Medulla oblongata (tissue), 1 donor: Measurements from ENCODE around the gene TP53AIP1.

Experiments
- DNase-seq: peaks from one replicate; pipeline ENCODE4 v3.0.0-alpha.2; 2015; ENCODE audit errors: extremely low spot score

TP53AIP1 gene

DNA sequence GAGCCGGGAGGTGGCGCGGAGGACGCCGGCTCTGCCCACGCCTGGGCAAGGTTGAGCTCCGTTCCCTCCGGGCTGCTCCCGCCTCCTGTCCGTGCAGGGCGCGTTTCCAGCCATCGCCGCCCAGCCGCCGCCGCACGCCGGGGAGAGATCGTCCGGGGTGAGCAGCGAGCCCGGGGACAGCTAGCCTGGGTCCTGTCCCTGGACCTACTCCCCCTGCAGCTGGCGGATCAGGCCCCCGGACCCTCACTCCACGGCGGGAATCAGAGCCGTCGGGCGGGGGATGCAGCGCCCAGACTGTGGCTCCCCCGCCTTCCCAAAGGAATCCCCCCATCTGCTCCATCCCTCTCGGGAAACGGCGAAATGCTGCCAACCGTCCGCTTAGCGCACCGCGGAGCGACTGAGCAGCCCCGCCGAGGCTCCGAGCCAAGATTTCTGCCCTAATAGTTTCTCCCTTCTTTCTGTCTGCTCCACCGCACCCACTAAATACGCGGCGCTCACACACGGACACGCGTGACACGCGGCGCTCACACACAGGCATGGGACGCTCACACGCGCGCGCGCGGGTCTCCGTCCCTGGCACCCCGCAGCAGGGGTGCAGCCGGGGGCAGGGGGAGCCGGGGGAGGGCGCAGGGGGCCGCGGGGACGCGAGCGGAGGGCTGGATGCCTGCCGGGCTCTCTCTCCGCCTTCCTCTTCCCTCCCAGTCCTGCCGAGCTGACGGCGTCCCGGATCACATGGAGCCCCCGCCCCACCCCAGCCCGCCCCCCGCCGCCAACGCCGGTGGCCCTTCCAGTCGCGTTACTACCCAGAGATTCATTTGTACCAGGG lies 51.9 kb downstream of the TP53AIP1 start, which contains the start of gene KCNJ5:
KCNJ5 (plus strand) TSS at position 814 of the 826 bp plus-strand sequence. CDS start 19,918 bp downstream, outside the sequence.
- DNase-seq: no peak

DNA sequence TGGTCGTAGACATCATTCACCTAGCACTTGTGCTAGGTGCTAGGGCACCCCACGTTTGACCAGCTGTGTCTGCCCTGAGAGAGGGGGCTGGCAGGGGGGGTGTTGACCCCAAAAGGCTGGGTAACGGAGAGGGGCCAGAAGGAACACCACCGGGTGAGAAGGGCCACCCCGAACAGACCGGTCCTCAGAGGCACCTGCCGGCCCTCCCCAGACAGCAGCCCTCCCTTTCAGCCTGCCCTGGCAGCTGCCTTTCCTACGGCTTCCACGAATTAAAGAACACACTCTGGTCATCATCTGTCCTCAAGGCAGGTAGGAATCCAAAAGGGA lies 52.5 kb downstream of the TP53AIP1 start:
- no peak for DNase-seq

DNA sequence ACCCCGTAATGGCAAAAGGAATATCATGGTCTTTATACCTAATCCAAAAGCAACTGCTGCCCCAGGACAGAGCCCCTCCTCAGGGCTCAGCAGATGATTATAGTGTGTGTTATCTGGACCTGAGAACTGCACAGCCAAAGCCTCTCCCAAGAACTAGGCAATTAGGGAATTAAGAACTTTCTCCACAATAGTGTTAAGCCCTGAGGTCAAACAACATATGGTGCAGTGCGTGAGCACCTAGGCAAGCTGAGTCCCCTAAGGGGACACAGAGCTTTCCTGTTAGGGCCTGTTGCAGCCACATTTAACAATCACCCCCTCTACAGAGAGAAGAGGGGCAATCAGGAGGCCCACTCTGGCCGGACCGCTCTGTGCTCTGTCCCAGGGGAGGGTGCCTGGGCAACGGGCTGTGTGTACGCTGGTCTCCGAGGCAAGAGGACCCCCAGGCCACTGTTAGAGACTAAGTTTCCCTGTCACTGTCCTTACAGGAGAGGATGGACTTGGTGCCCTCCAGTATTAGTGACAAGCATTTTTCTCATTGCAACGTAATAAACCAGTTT lies 52.9 kb downstream of the TP53AIP1 start:
- DNase-seq: no peak

DNA sequence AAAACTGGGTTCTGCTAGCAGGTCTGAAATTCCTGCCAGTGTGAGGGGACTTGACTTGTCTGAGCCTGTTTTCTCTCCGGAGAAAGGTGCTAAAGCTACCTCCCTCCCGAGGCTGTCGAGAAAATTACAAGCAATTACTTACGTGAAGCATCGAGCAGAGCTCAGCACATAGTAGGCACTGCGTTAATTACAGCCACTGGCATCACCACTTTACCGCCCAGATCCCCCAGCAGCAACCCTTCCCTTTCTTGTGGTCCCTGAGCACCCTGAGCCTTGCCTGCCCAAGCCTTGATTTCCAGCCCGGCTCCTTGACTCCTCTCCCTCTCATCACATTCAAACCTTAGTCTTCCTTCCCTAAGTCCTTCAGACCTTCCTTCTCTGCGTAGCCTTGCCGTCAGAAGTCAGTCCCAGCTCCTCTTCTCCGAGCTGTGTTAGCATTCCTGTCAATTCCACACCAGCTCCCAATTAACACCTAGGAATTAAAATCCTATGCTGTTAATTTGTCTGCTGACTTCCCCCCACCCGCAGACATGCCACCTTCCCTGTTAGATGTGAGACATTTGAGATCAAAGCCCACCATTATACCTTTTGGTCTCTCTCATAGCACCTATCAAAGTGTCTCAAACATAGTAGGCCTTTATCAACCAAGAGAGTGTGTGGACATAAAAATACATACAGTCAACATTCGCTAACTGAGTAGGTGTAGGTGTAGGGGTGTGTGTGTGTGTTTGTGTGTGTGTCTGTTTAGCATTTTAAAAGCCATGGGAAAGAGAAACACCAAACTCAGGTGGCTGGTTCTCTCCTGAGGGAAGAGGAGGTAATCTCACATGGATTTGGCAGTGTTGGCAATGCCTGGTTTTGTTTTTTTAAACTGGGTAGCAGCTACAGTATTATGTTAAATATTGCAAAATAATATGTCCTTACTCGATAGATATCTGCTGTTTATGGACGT lies 54.4 kb downstream of the TP53AIP1 start:
- no peak for DNase-seq

DNA sequence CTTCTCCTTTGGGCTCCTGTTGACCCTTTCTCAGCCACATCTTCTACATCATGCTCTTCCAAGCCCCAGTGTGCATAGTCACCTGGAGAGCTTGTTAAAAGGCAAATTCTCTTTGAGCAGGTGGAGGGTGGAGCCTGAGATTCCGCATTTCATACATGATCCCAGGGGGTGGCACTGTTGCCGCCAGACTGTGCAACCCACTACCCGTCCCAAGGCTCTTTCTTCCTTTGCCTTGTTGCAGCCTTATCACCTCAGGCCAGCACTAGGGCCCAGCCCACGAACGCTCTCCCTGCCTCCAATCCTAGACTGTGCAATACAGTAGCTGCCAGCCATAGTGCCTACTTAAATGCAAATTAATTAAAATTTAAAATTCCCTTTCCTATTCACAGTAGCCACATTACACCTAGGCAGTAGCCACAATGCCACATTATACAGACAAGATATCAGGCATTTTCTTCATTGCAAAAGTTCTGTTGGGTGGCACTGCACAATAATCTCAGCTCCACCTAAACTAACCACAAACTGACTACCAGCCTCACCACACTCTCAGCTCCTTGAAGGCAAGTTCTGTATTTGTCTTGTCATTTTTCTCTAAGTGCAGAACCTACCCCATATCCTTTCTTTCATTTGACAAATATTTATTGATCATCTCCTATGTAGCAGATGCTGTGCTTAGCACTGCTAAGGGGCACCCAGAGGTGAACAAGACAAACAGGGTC lies 56.1 kb downstream of the TP53AIP1 start:
- DNase-seq: no peak
